Keratinocyte (primary cell): ENCODE data around the gene TMEM247.

Experiments used
- CTCF ChIP-seq, 3 experiments: IDR thresholded peaks in 1 of 3; conservative IDR thresholded peaks in 1 of 3; optimal IDR thresholded peaks in 1 of 3; 2 replicates in 2 of 3; 3 replicates in 1 of 3; pipeline versions ENCODE3 to v1.5.1; 2011; ENCODE audit warnings: low read length in 3 of 3, mild to moderate bottlenecking in 3 of 3, moderate library complexity in 2 of 3, control low read depth in 1 of 3, inconsistent platforms in 1 of 3; ENCODE audit not compliant: insufficient read depth in 2 of 3; ENCODE audit errors: extremely low read depth in 1 of 3
- EZH2 ChIP-seq: IDR thresholded peaks from one replicate; pipeline ENCODE4 v1.6.1; 2012; ENCODE audit warnings: inconsistent platforms, mild to moderate bottlenecking, low read length, moderate library complexity

- TF ChIP-seq CTCF (optimal IDR thresholded peaks at IDR 0.05 in 1 of 3, IDR thresholded peaks at IDR 0.05 in 1 of 3, conservative IDR thresholded peaks at IDR 0.05 in 1 of 3; ENCODE audit: extremely low read depth in 1 of 3, insufficient read depth in 2 of 3, low read length in 3 of 3) (no peak), EZH2 (no peak)
Measured at GRCh38 chr2:46436800-46437199, 42.6 kb upstream of the TMEM247 start.
